Activated gamma-delta T cell treated with Interleukin-2 at 50 U/mL for 16 hours (primary cell): ENCODE measurements around the gene YPEL5.

ENCODE experiments used
- DNase-seq: peaks from one replicate; pipeline ENCODE4 v3.0.0-alpha.2; 2020

The YPEL5 gene

DNA sequence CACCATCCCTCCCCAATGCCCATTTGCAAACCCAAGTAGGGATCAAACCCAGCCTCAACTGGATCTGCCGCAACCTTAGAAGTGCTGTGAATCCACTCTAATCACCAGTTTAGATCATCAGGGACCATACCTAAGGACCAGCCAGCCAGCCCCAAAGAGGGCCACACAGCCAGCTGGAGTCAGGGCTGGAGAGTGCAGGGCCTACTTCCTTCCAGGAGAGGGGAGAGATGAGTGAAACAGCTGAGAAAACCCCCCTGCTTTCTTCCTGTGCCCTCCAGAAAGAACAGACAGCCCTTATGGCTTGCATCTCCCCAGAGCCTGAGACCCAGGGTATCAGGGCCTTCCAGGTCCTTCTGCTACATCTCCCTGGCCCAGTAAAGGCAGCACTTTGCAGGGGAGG, 25.8 kb downstream of the YPEL5 start:
- no peak for DNase-seq

DNA sequence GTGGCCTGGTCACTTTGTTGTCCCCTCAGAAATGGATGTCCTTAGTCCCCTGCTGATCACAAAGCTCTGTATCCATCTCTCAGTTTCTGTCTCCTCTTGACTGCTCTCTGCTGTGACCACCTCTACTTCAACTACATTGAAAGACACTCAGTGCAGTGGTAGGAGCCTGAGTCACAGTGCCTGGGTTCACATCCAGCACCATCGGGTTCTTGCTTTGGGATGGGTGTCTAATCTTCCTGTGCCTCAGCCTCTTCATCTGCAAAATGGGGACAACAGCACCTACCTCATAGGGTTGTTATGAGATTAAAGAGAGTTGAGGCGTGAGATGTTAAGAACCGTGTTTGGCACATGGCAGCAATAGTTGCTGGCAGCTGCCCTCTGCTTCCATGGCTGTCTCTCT, 30.6 kb downstream of the YPEL5 start:
- no peak for DNase-seq

DNA sequence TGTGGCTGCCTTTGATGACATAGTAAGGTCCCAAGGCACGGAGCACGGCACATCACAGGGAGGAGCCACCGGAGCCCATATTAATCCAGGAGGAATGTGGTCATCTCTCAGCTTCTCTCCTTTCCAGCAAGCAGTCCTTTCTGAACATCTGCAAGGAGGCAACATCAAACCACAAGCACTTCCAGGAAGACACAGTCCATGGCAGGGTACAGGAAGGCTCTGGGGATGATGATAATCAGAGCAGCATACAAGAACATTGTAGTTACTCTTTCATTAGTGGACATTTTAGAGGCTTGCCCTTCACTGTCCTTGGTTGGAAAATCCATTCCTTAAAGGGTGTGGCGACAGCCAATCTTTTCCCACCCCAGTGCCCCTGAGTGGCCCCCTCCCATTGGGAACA, 31.1 kb downstream of the YPEL5 start:
- DNase-seq = no peak

DNA sequence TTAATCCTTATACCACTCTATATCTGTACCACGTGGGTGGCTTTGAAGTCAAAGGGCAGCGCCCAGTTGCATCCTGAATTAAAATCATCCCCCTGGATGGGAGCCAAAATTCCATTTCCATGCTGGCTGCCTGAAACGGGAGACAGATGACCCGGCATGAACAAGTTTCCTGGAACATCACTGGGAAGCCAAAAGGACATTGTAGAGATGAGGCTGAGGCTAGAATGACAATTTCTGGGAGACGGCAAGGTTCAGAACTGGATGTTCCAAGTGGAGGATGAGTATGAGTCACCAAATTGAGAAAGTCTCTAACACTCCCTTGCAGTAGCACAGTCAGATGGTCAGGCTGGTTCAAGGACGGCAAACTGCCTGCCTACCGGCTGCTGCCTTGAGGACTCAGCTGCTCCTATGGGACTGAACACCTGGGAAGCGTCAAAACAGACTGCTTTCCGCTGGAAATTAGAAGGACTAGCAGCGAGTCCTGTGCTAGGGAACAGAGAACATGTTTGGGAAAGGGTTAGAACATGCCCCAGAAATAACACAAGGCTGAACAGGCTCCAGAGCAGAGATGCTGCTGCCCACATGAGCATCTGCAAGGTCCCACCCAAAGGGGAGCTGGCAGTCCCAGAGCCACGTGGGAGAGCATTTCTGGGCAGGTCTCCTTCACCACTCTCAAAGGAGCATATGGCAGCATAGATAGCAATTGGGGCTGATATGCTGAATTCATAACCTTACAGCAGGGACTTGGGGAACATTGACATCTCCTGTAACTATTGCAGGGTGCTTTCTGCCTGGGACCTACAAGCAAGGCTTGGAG, 32.0 kb downstream of the YPEL5 start:
- no peak for DNase-seq

DNA sequence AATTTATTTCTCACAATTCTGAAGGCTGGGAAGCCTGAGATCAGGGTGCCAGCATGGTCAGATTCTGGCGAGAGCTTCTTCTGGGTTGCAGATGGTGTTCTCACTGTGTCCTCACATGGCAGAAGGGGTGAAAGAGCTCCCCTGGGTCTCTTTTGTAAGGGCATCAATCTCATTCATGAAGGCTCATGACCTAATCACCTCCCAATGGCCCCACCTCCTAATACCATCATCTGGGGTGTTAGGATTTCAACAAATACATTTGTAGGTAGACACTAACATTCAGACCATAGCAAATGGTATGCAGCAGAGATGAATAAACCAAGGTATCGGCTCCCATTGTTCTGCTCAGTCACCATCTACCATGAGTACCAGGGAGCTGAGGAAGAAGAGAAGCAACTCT, 32.7 kb downstream of the YPEL5 start:
- DNase-seq = no peak

DNA sequence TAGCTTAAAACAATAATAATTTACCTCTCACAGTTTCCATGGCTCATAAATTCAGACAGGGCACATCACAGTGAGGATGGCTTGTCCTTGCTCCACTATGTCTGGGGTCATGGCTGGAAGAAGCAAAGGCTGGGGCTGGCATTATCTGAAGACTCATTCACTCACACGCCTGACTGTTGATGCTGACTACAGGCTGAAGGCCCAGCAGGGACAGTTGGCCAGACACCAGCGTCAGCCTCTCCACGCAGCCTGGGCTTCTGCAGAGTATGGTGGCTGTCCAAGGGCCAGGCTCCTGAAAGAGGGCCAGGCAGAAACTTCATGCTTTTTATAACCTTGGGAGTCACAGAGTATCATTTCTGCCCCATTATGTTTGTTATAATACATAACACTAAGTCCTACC, 33.4 kb downstream of the YPEL5 start:
- DNase-seq = no peak

DNA sequence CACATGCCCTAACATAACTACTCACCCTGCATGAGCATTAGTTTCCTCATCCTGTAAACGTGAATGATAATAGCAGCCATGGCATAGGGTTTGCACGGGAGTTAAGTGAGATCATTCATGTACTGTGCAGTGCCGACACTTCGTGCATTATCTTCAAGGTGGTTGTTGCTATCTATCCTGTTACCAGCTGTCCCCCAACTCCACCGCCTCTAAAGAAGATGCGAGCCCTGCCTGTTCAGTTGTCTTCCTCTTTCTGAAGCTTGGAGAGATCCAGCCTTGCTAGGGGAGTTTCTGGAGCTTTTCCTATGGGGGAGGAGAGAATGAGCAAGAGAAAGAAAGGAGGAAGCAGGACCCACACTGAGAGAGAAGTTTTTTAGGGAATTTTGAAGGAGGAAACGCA, 34.4 kb downstream of the YPEL5 start:
- DNase-seq = no peak

DNA sequence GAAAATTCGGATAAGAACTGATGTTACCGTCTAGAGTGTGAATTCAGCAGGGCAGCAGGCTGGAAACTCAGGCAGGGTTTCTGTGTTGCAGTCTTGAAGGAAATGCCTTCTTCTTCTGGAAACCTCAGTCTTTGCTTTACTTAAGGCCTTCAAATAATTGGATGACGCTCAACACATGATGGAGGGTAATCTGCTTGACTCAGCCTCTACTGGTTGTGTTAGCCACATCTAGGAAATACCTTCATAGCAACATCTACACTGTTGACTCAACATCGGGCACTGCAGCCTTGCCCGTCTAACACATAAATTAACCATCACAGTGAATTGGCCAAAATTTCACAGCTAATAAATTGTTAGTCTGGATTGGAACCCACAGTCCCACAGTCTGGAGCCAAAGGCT, 37.2 kb downstream of the YPEL5 start:
- DNase-seq = no peak

DNA sequence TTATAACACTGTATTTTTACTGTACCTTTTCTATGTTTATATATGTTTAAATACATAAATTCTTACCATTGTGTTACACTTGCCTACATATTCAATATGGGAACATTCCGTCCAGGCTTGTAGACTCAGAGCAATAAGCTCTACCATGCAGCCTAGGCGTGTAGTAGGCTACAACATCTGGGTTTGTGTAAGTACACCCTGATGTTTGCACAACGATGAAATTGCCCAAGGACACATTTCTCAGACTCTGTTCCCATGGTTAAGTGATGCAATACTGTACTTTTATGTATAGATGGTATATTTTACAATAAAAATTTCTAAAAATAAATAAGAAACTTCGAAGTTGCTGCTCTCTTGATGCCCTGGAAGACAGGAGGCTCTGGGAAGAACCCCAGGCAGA, 38.4 kb downstream of the YPEL5 start:
- no peak for DNase-seq

DNA sequence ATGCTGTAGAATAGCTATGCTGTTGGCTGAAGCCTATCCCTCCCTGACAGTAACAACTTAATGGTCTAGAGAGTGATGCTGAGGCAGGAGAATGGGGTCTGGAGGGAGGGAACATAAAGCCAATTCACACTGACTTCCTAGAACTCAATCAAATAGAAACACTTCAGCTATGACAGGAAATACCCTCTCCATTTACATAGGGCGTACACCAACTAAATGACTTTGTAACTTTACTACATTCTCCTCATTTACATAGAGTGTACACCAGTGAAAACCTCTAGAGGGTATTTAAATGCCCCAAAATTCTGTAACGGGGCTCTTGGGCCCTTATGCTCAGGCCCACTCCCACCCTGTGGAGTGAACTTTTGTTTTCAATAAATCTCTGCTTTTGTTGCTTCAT, 41.5 kb downstream of the YPEL5 start:
- no peak for DNase-seq

DNA sequence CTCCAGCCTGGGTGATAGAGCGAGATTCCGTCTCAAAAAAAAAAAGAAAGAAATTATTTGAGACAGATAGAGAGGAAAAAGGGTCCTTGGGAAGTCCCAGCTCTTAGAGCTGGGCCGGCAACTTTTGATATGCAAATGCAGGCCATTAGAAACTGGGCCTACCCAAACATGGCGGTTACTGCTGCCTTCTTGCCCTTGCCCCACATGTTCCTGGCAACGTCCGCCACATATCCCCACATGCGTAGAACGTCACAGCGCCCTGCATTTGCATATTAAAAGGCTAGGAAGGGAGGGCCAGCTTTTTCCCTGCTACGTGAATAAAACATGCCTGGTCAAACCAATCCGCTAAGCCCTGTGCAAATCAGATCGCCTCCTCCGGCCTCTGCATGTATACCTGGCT, 43.8 kb downstream of the YPEL5 start:
- DNase-seq = no peak

DNA sequence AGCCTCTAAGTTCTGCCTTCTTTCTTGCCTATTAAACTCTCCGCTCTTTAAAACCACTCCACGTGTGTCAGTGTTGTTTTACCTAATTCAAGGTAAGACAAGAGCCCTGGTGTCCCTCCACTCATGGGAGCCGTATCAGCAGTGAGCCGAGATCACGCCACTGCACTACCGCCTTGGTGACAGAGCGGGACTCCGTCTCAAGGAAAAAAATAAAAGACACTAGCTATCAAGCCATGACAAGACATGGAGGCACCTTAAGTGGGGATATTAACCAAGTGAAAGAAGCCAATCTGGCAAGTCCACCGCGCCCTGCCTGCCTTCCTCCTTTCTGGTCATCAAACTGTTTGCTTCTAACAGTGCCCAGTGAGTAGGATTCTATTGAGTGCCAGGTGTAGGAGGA, 44.3 kb downstream of the YPEL5 start:
- DNase-seq = no peak

DNA sequence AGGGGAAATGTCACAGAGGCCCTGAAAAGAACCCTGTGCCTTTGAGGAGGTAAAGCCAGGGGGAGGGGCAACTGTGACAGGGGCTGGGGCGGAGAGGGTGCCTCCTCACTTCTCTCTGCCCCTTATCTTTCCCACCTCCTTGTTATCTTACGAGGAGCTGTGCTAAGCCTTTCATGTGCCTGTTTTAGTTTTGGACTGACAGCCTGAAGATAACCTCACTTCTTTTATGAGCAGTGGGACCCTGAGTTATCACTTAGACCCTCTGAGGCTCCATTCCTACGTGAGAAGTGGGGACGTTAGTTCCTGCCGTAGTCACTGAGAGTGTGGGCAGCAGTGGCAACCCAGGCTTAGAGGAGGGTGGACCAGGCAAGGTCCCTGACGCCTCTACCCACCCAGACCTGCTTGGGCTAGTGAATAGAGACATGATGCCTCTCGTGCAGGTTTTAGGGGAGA, 45.0 kb downstream of the YPEL5 start:
- DNase-seq = no peak

DNA sequence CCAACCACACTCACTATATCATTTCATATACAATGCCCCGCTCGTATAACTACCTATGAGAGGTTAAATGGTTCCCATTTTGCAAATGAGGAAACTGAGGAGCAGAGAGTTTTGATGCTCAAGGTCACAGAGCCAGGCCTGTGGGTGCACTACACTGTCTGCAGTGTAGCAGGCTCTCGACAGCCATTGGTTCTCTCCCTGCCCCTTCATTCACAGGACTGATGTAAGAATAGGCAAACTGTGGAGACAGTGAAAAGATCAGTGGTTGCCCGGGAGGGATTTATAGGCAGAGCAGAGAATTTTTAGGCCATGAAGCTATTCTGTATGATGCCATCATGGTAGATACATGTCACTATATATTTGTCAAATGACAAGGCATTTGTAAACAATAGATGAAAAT, 45.5 kb downstream of the YPEL5 start:
- DNase-seq = no peak

DNA sequence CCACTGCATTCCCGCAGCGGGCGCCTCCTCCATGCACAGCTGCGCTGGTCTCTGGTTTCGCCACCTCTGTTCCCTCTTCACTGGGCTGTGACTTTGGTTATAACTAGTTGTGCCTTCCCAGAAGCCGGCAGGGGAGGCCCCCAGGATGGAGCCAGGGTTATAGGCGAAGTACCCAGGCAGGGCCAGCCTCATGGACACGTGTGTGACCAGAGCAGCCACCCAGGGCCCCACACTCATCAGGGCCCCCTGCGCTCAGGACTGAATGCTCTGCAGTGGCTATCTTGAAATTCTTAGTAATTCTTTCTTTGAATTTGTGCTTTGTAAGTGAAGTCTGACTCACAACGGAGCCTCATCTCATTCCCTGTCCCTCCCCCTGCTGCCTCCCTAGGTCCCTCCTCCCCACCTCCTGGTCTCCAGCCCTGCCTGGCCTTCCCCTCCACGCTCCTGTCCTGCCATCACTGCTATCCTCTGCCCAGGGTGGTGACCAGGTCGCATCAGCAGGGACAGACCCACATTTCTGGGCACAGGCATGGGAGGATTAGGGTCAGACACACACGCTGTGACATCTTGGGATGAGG, 46.4 kb downstream of the YPEL5 start:
- no peak for DNase-seq

DNA sequence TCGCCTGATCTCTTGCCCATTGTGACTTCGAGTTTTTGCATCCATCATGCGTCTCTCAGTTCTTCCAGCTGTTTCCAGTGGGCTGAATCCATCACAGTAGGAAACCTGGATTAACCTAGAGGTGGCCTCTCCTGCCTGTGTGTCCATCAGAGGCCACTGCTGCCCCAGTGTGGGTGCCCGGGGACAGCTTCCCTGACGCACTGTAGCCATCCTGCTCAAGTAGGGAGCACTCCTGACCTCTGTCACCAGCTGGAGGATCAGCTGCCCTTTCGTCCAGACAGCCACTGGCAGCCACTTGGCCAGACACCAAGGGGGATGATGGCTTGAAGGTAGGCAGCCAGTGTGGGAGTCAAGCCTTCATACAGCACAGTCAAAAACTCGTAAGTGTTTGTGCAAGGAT, 47.6 kb downstream of the YPEL5 start:
- DNase-seq = no peak

DNA sequence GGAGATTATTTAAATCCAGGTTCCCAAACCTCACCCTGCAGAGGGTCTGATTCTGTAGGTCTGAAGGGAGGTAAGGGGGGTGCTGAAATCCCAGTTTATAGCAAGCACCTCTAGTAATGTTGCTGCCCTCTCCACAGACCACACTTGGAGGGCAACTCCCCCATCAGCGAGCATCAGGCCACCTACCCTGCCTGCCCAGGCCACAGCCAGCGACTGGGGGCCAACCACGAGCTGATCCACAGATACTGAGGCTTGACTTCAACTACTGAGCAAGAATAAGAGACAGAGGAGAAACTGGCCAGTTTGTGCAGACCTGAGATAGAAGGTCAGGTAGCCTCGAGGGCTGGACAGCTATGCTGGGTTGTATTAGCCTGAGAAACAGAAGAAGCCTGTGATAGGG, 48.2 kb downstream of the YPEL5 start:
- DNase-seq = no peak

DNA sequence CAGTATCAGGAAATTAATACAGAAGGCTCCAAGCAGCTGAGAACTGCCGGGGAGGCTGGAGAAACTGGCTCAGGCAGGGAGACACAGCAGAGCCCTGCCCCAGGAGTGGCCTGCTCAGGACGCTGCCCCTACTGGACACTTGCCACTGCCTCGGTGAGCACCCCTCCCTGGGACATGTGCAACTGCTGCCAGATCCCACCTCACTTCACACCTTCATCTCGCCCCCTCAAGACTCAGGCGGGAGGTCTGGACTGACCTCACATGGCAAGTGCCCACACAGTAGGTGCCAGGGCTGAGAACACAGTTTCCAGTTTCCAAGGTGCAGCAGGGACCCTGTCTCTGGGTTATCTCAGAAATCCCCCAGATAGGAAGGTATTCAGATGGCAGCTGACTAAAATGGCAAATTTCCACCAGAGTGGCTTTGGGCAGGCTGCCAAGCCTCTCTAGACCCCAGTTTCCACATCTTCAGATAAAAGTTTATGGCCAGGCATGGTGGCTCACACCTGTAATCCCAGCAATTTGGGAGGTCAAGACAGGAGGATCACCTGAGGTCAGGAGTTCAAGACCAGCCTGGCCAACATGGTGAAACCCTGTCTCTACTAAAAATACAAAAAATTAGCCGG, 50.9 kb downstream of the YPEL5 start:
- DNase-seq = no peak

DNA sequence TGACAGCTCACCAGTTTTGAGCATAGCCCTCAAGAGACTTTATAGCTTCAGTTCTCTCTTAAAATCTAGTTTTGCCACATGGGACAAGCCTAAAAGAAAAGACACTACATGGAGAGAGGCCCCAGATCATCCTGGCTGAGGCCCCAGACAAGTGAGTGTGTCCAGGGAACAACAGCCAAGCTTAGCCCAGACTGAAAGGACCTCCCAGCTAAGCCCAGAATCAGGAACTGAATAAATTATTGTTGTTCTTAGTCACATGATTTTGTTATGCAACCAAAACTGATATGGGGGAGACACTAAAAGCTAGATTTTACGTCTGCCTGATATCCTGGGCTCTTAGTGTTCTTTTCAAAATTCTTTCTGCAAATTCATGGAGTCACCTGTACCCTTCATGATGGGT, 55.2 kb downstream of the YPEL5 start:
- no peak for DNase-seq

DNA sequence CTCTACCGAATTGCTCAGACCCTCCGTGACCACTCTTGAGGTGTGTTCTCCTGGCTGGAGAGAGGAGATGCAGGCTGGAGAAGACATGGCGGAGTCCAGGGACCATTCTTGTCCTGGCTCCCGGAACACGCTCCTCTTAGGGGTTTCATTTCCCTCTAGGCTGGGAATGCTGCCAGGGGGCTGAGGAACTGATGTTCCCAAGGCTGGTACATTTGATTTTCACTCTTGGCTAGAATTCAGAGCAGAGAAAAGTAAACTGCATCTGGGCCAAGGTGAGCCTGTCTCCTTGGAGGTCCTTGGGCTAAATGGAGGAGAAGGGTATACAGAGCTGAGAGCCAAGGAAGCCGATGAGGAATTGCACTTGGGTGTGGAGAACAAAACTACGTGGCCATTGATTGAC, 56.3 kb downstream of the YPEL5 start:
- no peak for DNase-seq

DNA sequence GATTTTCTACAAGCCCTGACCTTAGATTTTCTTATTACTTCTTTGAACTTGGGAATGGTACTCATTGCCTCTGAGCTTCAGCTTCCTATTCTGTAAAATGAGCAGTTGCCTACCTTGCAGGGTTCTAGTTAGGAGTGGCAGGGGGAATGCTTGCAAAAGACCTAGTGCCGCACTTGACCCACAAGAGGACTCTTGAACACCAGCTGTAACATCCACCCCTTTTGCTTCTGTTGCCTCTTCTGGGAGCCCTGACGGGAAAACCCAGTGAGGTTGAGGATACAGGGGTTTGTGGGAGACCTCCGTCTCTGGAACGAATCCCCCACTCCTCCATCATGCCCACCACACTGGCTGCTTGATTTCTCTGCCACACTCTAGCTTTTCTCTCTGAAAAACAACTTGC, 57.5 kb downstream of the YPEL5 start:
- DNase-seq = no peak

DNA sequence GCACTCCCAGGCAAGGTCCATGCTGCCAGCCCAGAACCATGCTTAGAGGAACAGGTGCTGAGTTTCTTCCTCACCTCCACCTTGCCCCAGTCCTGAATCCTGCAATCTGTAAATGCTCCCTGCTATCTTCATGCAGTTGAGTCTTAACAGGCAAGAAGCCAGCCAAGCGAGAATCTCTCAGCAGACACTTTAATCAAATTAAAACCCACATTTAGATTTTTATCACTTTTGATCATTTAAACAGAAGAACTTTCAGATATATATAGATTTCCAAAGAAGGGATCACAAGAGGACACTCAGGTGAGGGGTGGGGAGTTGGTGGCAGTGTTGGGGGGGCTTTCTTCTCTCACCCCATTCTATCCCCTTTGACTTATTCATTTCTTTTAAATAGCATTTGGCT, 58.6 kb downstream of the YPEL5 start:
- no peak for DNase-seq

DNA sequence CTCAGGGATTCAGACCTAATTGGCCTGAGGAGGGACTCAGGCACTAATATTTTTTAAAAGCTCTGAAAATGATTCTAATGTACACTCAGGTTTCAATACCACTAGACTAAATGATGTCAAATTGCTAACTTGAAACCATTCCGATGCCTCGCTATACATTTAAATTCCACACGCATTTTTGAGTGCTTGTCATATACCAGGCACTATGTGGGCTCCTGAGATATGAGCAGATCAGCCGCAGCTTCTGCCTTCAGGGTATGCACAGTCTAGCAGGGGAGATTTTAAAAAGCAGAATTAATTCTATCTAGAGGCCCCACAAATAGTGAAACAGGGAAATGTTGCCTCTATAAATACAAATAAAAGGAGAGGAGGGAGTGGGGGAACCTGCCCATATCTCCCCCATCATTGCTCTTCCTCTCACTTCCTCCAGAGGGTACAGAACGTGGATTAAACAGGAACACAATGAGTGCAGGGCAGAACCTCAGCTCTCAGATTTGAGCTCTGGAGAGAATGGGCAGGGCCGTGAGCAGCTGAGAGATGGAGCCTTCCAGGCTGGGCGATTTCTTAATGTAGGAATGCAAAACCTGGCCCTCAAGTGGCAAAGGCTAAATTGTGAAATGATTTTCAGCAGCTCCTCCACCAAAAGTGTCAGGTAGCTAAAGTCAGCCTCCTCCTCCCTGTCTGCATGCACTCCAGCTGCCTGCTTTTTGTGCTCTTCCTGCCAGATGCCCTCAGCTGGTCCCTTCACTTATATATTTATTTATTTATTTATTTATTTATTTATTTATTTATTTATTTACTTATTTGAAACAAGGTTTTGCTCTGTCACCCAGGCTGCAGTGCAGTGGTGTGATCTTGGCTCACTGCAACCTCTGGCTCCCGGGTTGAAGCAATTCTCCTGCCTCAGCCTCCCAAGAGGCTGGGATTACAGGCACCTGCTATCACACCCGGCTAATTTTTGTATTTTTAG, 59.9 kb downstream of the YPEL5 start:
- no peak for DNase-seq
